Thyroid gland (tissue), 4 donors: ENCODE measurements around the gene GNG12. TPM values are rescaled to one million over a fixed set of nuclear protein-coding genes. Genes with fewer than 3 reads are reported as not detected.

ENCODE experiments used
- DNase-seq, 2 donors: peaks; one replicate each; pipeline ENCODE4 v3.0.0-alpha.2; 2019
- H3K27ac ChIP-seq, 3 donors: fragments of 200-600 bp; sonication (generic); 1 replicate in 2 of 3; 2 replicates in 1 of 3; pipeline ENCODE4 v1.5.1; 2016 to 2019; ENCODE audit warnings: mild to moderate bottlenecking in 1 of 3, moderate library complexity in 1 of 3
- H3K27me3 ChIP-seq: fragments of 200-600 bp; sonication (generic); one replicate; pipeline ENCODE4 v1.5.1; 2019
- H3K36me3 ChIP-seq, 2 donors: fragments of 200-600 bp; sonication (generic); one replicate each; pipeline ENCODE4 v1.5.1; 2016 to 2019
- H3K4me1 ChIP-seq, 2 donors: fragments of 200-600 bp; sonication (generic); one replicate each; pipeline ENCODE4 v1.5.1; 2017 to 2019
- H3K4me3 ChIP-seq, 3 donors: fragments of 200-600 bp; sonication (generic); replicated peaks in 1 of 3; 1 replicate in 2 of 3; 2 replicates in 1 of 3; pipeline ENCODE4 v1.5.1; 2016; ENCODE audit warnings: mild to moderate bottlenecking in 1 of 3
- H3K9me3 ChIP-seq: fragments of 200-600 bp; sonication (generic); one replicate; pipeline ENCODE4 v1.5.1; 2017
- CTCF ChIP-seq, 6 experiments: fragments of 200-600 bp in 3 of 6; fragments of 450-650 bp in 3 of 6; sonication (generic) in 3 of 6; IDR thresholded peaks; one replicate each; pipeline ENCODE4 v1.5.1; 2016 to 2019; ENCODE audit warnings: antibody characterized with exemption in 6 of 6, mild to moderate bottlenecking in 2 of 6, inconsistent platforms in 1 of 6, moderate library complexity in 1 of 6
- POLR2A ChIP-seq, 2 donors: fragments of 450-650 bp; IDR thresholded peaks; one replicate each; pipeline ENCODE4 v1.6.1; 2017; ENCODE audit warnings: antibody characterized with exemption in 2 of 2, mild to moderate bottlenecking in 2 of 2, moderate library complexity in 1 of 2
- WGBS, 2 donors: methylation state at CpG; one replicate each; pipeline ENCODE4 v1.1.5; 2017; 5-methylcytosine and 5-hydroxymethylcytosine counted together
- intact Hi-C: fragments of 100-400 bp; cut with DNase I; formaldehyde crosslinking; loops from one replicate; pipeline ENCODE4 v1.15.1; 2023
- total RNA-seq, 4 donors: library from RNA; depleted of rRNA; stranded (reverse); fragments of >200 nt; gene quantifications; one replicate each; pipeline ENCODE4 v1.2.3, GENCODE V29; 2016

GNG12 gene
- total RNA-seq, 4 donors from 2014 or later: 100 to 155 (median 127) TPM

DNA sequence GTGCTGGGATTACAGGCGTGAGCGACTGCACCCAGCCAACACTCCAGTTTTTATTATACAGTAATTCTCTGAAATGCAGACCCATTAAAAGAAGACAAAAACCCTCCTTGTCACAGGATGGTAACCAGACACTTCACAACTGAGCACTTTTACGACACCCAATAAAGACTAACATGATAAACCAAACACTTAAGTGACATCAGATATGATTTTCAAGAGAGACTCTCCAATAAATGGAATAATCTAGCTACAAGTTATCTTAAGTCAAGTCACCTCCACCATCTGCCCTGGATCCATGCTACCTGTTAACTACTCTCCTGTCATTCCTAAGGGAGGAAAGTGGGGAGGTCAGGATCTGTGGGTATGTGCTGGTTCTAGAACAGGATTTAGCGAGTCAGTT lies 5.6 kb downstream of the GNG12 start:
- H3K36me3 ChIP-seq: no peaks in the 10 kb centered on the region
- H3K4me3 ChIP-seq: no peak overlapping the region
- H3K9me3 ChIP-seq: no peaks in the 10 kb centered on the region
- TF ChIP-seq CTCF (IDR thresholded peaks at IDR 0.05): no peak
- no peak for TF ChIP-seq POLR2A (IDR thresholded peaks at IDR 0.05)
- no peak for DNase-seq
- H3K27ac ChIP-seq: no peak overlapping the region
- H3K27me3 ChIP-seq: no peaks in the 10 kb centered on the region
- intact Hi-C loops: loop anchor here (10.0 kb wide), 2 partner anchors 53 to 273 kb away; no protein-coding TSS in a partner anchor
- 92 to 97% methylated on average over 4 of the region's 4 CpGs for WGBS, 2 donors
- H3K4me1 ChIP-seq: peaks cover 4 to 21% of the 10 kb centered on the region in 2 donors

DNA sequence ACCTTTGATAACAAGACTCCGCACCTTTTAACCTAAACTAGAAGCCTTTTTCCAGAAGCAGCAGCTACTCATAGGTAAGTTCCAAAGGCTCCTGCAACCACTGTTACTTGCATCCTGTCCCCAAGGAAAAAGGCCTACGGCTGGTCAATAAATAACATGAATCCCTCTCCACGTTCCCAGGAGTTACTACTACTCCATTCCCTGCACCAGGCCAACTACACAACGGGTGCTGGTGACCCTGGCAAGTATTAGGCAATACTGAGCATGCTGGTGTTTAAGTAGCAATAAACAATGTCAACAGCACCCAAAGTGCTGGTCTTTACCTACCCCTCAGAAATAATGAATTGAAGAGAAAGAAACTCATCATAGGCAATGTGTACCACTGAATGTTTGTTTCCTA lies 7.7 kb downstream of the GNG12 start:
- WGBS, 2 donors: 84 to 97% methylated on average over 4 of the region's 4 CpGs
- no peak overlapping the region for H3K4me3 ChIP-seq
- no peaks in the 10 kb centered on the region for H3K9me3 ChIP-seq
- no peaks in the 10 kb centered on the region for H3K36me3 ChIP-seq
- H3K27ac ChIP-seq: no peak overlapping the region
- TF ChIP-seq POLR2A (IDR thresholded peaks at IDR 0.05): no peak
- no peak for TF ChIP-seq CTCF (IDR thresholded peaks at IDR 0.05)
- no peaks in the 10 kb centered on the region for H3K27me3 ChIP-seq
- H3K4me1 ChIP-seq: peaks cover 4 to 17% of the 10 kb centered on the region in 2 donors
- DNase-seq: no peak
- intact Hi-C loops: loop anchor here (10.0 kb wide), 2 partner anchors 51 to 271 kb away; no protein-coding TSS in a partner anchor

DNA sequence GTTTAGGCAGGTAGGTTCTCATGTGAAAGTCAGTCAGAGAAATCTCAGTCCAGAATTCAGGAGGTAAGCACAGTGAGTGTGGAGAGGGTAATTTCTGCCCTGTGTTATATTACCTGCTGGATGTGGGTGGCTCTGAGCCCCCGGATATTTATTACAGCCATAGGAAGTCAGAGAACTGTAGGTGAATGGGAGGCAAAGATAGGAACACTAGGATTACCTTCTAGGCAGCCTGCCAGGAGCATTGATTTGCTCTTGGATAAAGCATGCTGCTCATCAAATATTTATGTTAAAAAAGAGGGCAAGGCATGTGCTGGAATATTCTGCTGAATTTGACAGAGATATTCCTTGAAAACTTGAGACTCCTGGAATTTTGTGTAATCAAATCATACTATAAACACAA lies 8.5 kb downstream of the GNG12 start:
- DNase-seq: no peak
- no peaks in the 10 kb centered on the region for H3K9me3 ChIP-seq
- H3K4me1 ChIP-seq: peaks cover 4 to 9% of the 10 kb centered on the region in 2 donors
- no peak for TF ChIP-seq POLR2A (IDR thresholded peaks at IDR 0.05)
- TF ChIP-seq CTCF (IDR thresholded peaks at IDR 0.05): no peak
- no peak overlapping the region for H3K4me3 ChIP-seq
- intact Hi-C loops: loop anchor here (10.0 kb wide), 2 partner anchors 50 to 270 kb away; no protein-coding TSS in a partner anchor
- no peaks in the 10 kb centered on the region for H3K27me3 ChIP-seq
- no peaks in the 10 kb centered on the region for H3K36me3 ChIP-seq
- H3K27ac ChIP-seq: no peak overlapping the region
- 85 to 92% methylated on average over 1 of the region's 1 CpG for WGBS, 2 donors

- no peaks in the 10 kb centered on the region for H3K9me3 ChIP-seq
- H3K4me1 ChIP-seq: peaks cover 4 to 17% of the 10 kb centered on the region in 2 donors
- no peaks in the 10 kb centered on the region for H3K36me3 ChIP-seq
- no peak overlapping the region for H3K4me3 ChIP-seq
- intact Hi-C loops: loop anchor here (10.0 kb wide), 2 partner anchors 49 to 269 kb away; no protein-coding TSS in a partner anchor
- WGBS, 2 donors: 80 to 81% methylated on average over 4 of the region's 4 CpGs
- no peak overlapping the region for H3K27ac ChIP-seq
- DNase-seq: no peak
- TF ChIP-seq CTCF (IDR thresholded peaks at IDR 0.05) (no peak), POLR2A (IDR thresholded peaks at IDR 0.05) (no peak)
- H3K27me3 ChIP-seq: no peaks in the 10 kb centered on the region
Measured at GRCh38 chr1:67823615-67824014, 9.7 kb downstream of the GNG12 start.

DNA sequence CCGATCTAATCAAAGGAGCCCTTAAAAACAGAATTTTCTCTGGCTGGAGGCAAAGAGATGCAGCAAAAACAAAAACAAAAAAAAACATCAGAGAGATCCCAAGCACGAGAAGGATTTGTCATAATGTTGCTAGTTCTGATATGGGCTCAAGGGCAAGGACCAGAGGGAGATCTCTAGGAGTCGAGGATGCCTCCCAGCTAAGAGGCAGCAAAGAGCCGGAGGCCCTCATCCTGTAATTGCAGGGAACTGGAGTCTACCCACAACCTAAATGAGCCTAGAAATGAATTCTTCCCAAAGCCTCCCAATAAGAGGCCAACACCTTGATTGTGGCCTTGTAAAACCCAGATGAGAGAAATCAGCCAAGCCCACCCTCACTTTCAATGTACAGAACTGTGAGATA lies 12.0 kb downstream of the GNG12 start:
- DNase-seq: no peak
- Histone ChIP-seq H3K4me3 (no peak overlapping the region), H3K27ac (no peak overlapping the region), H3K36me3 (no peaks in the 10 kb centered on the region), H3K27me3 (no peaks in the 10 kb centered on the region), H3K4me1 (peaks cover 4 to 17% of the 10 kb centered on the region in 2 donors), H3K9me3 (no peaks in the 10 kb centered on the region)
- 80 to 87% methylated on average over 4 of the region's 4 CpGs for WGBS, 2 donors
- intact Hi-C loops: loop anchor here (10.0 kb wide), 2 partner anchors 46 to 266 kb away; no protein-coding TSS in a partner anchor
- no peak for TF ChIP-seq POLR2A (IDR thresholded peaks at IDR 0.05)
- no peak for TF ChIP-seq CTCF (IDR thresholded peaks at IDR 0.05)
